A549 (cell line): ENCODE data around the gene PPP1R1A. TPM values are rescaled to one million over a fixed set of nuclear protein-coding genes. Genes with fewer than 3 reads are reported as not detected.

Experiments used
- ATAC-seq, 2 experiments: fragments of 200-7000 bp in 1 of 2; fragments of >200 bp in 1 of 2; cut with Nextera tagmentation in 1 of 2; cut with Tn5 transposase in 1 of 2; 3 replicates each; pipeline versions ENCODE4 v1.8.0 to v1.9.1; 2018 to 2020; ENCODE audit warnings: mild to moderate bottlenecking in 1 of 2, moderate library complexity in 1 of 2
- CTCF ChIA-PET: fragments of 300-600 bp; sonication (Branson Sonifier 250); formaldehyde crosslinking; extraction: SDS; loops from one replicate; lab custom pipeline; 2021; ENCODE audit warnings: antibody characterized with exemption, inconsistent platforms; lab: Yijun Ruan, JAX
- POLR2A ChIA-PET: fragments of 350-600 bp; formaldehyde crosslinking; extraction: SDS; loops from one replicate; lab custom pipeline; 2021; ENCODE audit warnings: antibody characterized with exemption, inconsistent platforms; lab: Yijun Ruan, JAX
- DNase-seq, 2 experiments: peaks; one replicate each; pipeline versions ENCODE4 v3.0.0 to v3.0.0-alpha.2; 2011 to 2016; ENCODE audit warnings: low read depth in 1 of 2, low spot score in 1 of 2
- FAIRE-seq: peaks from 2 replicates; lab custom pipeline; 2011; peaks lifted over from hg19 to GRCh38; lab: Jason Lieb, UNC
- H3K27ac ChIP-seq, 2 experiments: fragments of >200 bp; sonication (Bioruptor Twin); formaldehyde crosslinking; 3 replicates each; pipeline ENCODE4 v1.5.1; 2016 to 2017
- H3K4me1 ChIP-seq: fragments of >200 bp; sonication (Bioruptor Twin); formaldehyde crosslinking; 3 replicates; pipeline ENCODE4 v1.6.1; 2016
- H3K4me2 ChIP-seq: fragments of >200 bp; sonication (Bioruptor Twin); formaldehyde crosslinking; 3 replicates; pipeline ENCODE4 v1.6.1; 2016
- H3K4me3 ChIP-seq: fragments of >200 bp; sonication (Bioruptor Twin); formaldehyde crosslinking; 3 replicates; pipeline ENCODE4 v1.5.1; 2016
- H3K9me3 ChIP-seq: fragments of >200 bp; sonication (Bioruptor Twin); formaldehyde crosslinking; 3 replicates; pipeline ENCODE4 v1.6.1; 2016
- CBX8 ChIP-seq: fragments of 200-600 bp; sonication (generic); IDR thresholded peaks from 2 replicates; pipeline ENCODE4 v1.6.1; 2016
- CEBPB ChIP-seq, 2 experiments: fragments of >200 bp in 1 of 2; sonication (Bioruptor Twin) in 1 of 2; formaldehyde crosslinking in 1 of 2; IDR thresholded peaks; 2 replicates each; pipeline ENCODE4 v1.6.1; 2012 to 2016
- CHD2 ChIP-seq: fragments of 150-350 bp; IDR thresholded peaks from 2 replicates; pipeline ENCODE4 v1.6.1; 2014; ENCODE audit warnings: low read length; ENCODE audit not compliant: partially characterized antibody
- EHF ChIP-seq: fragments of 250-450 bp; sonication (Bioruptor Pico); IDR thresholded peaks from 2 replicates; pipeline ENCODE4 v1.5.0; 2020; ENCODE audit warnings: mild to moderate bottlenecking
- FOXS1 ChIP-seq: fragments of 250-450 bp; sonication (Bioruptor Pico); IDR thresholded peaks from 2 replicates; pipeline ENCODE4 v1.5.0; 2020; ENCODE audit warnings: mild to moderate bottlenecking, moderate library complexity
- HOXA7 ChIP-seq: fragments of 250-450 bp; sonication (Bioruptor Pico); IDR thresholded peaks from 2 replicates; pipeline ENCODE4 v1.5.0; 2020; ENCODE audit warnings: mild to moderate bottlenecking, moderate library complexity
- HOXB5 ChIP-seq: fragments of 250-450 bp; sonication (Bioruptor Pico); IDR thresholded peaks from 2 replicates; pipeline ENCODE4 v1.5.0; 2020; ENCODE audit warnings: mild to moderate bottlenecking, moderate library complexity
- NFE2L2 ChIP-seq: fragments of 150-350 bp; conservative IDR thresholded peaks from 2 replicates; pipeline ENCODE4 v1.6.1; 2014; ENCODE audit warnings: low read length
- NR3C1 ChIP-seq: fragments of >200 bp; sonication (Bioruptor Twin); formaldehyde crosslinking; IDR thresholded peaks from 3 replicates; pipeline ENCODE4 v1.6.1; 2017
- PBX3 ChIP-seq: IDR thresholded peaks from 2 replicates; pipeline ENCODE4 v1.6.1; 2012
- POLR2A ChIP-seq: IDR thresholded peaks from 2 replicates; pipeline ENCODE4 v1.6.1; 2012; ENCODE audit warnings: mild to moderate bottlenecking, low read length
- RARB ChIP-seq: fragments of 250-450 bp; sonication (Bioruptor Pico); IDR thresholded peaks from 2 replicates; pipeline ENCODE4 v1.8.0; 2021; ENCODE audit warnings: mild to moderate bottlenecking, moderate library complexity
- RCOR1 ChIP-seq: fragments of 150-350 bp; IDR thresholded peaks from 2 replicates; pipeline ENCODE4 v1.6.1; 2014; ENCODE audit warnings: antibody characterized with exemption, low read length, low read depth
- REST ChIP-seq: fragments of 200-600 bp; sonication (generic); IDR thresholded peaks from 2 replicates; pipeline ENCODE4 v1.6.1; 2016; ENCODE audit warnings: antibody characterized with exemption, mild to moderate bottlenecking, moderate library complexity
- RFX5 ChIP-seq: fragments of 450-650 bp; IDR thresholded peaks from 2 replicates; pipeline ENCODE4 v1.7.1; 2014; ENCODE audit warnings: antibody characterized with exemption, mild to moderate bottlenecking, moderate library complexity
- SMC3 ChIP-seq: fragments of >200 bp; sonication (Bioruptor Twin); formaldehyde crosslinking; IDR thresholded peaks from 3 replicates; pipeline ENCODE4 v1.6.1; 2018; ENCODE audit warnings: inconsistent platforms
- SREBF2 ChIP-seq: fragments of 450-650 bp; IDR thresholded peaks from 2 replicates; pipeline ENCODE4 v1.6.1; 2014; ENCODE audit warnings: mild to moderate bottlenecking, moderate library complexity
- TFCP2L1 ChIP-seq: fragments of 250-450 bp; sonication (Bioruptor Pico); IDR thresholded peaks from 2 replicates; pipeline ENCODE4 v1.5.0; 2021; ENCODE audit warnings: mild to moderate bottlenecking
- TP53 ChIP-seq: fragments of 250-450 bp; sonication (Bioruptor Pico); IDR thresholded peaks from 2 replicates; pipeline ENCODE4 v1.5.0; 2021; ENCODE audit warnings: mild to moderate bottlenecking, moderate library complexity
- WGBS: methylation state at CpG from one replicate; pipeline ENCODE4 v1.1.6; 2017; ENCODE audit errors: missing lambda C conversion rate; 5-methylcytosine and 5-hydroxymethylcytosine counted together
- polyA plus RNA-seq, 4 experiments: library from polyadenylated mRNA; depleted of rRNA in 3 of 4; stranded (reverse); fragments of >200 nt; fragmentation: RNase III in 1 of 4; extraction: RNeasy Plus Mini Kit Qiagen cat#74134 plus additional on column Dnase treatment in 1 of 4; gene quantifications; 2 replicates in 3 of 4; 3 replicates in 1 of 4; pipeline ENCODE4 v1.2.3, GENCODE V29; 2011 to 2017
- TF ChIP-seq, protein P1 (sequence below): fragments of >200 bp; sonication (Bioruptor Twin); formaldehyde crosslinking; IDR thresholded peaks from 3 replicates; pipeline ENCODE4 v1.5.1; 2016
- TF ChIP-seq, protein P2 (sequence below): fragments of >200 bp; sonication (Bioruptor Twin); formaldehyde crosslinking; IDR thresholded peaks from 3 replicates; pipeline ENCODE4 v1.6.1; 2016

Gene PPP1R1A
- polyA plus RNA-seq, 2 of the 4 experiments (the other 2 are of a cell fraction) = 0.09 TPM; not detected in 1

- TF ChIP-seq, protein P1, sequence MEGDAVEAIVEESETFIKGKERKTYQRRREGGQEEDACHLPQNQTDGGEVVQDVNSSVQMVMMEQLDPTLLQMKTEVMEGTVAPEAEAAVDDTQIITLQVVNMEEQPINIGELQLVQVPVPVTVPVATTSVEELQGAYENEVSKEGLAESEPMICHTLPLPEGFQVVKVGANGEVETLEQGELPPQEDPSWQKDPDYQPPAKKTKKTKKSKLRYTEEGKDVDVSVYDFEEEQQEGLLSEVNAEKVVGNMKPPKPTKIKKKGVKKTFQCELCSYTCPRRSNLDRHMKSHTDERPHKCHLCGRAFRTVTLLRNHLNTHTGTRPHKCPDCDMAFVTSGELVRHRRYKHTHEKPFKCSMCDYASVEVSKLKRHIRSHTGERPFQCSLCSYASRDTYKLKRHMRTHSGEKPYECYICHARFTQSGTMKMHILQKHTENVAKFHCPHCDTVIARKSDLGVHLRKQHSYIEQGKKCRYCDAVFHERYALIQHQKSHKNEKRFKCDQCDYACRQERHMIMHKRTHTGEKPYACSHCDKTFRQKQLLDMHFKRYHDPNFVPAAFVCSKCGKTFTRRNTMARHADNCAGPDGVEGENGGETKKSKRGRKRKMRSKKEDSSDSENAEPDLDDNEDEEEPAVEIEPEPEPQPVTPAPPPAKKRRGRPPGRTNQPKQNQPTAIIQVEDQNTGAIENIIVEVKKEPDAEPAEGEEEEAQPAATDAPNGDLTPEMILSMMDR = no peak
- TF ChIP-seq RCOR1 (no peak), PBX3 (no peak), EHF (CRISPR knock-in tag) (no peak), TFCP2L1 (CRISPR knock-in tag) (no peak)
These were observed 43.7 kb upstream of the PPP1R1A start (continued) for GRCh38 chr12:54631988-54632728.

DNA sequence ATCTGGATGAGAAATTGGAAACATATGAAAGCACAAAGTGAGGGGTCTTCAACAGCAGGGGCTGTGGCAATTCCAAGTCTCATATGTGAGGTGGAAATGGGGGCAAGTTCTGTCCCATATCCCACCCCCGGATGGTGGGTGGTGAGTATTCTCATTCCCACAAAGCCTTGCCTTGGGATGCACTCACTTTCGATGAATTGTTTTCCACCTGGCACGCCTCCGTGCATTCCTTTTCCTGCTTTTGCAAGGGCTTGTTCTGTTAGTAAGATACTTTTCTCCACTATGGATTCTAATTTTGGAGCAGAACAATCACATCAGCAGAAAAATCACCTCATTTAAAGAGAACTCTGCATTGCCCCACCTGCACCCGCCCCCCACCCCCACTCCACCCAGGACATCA, 43.1 kb upstream of the PPP1R1A start:
- Histone ChIP-seq H3K4me2 (no peak overlapping the region), H3K4me3 (no peak overlapping the region), H3K9me3 (peaks cover 8% of the 10 kb centered on the region), H3K27ac (no peak overlapping the region)
- ATAC-seq = no peak
- CTCF ChIA-PET = interaction anchor here (0.8 kb wide), 1 partner anchor 84 kb away, joined by 3 read pairs; no protein-coding TSS in a partner anchor
- no peak for DNase-seq
- FAIRE-seq = no peak
- TF ChIP-seq EHF (CRISPR knock-in tag) (no peak), HOXA7 (no peak), NFE2L2 (no peak), RARB (CRISPR knock-in tag) (no peak), PBX3 (no peak), REST (no peak), CEBPB (IDR thresholded peaks at IDR 0.05) (no peak), NR3C1 (no peak), TP53 (CRISPR knock-in tag) (no peak), FOXS1 (CRISPR knock-in tag) (no peak), TFCP2L1 (CRISPR knock-in tag) (no peak), POLR2A (no peak), SREBF2 (no peak), HOXB5 (CRISPR knock-in tag) (no peak)
- TF ChIP-seq, all 56 proteins: peak for 0
- WGBS = 48% methylated on average over 5 of the region's 5 CpGs
- no peaks in the 10 kb centered on the region for H3K4me1 ChIP-seq
- POLR2A ChIA-PET = no interaction called here

DNA sequence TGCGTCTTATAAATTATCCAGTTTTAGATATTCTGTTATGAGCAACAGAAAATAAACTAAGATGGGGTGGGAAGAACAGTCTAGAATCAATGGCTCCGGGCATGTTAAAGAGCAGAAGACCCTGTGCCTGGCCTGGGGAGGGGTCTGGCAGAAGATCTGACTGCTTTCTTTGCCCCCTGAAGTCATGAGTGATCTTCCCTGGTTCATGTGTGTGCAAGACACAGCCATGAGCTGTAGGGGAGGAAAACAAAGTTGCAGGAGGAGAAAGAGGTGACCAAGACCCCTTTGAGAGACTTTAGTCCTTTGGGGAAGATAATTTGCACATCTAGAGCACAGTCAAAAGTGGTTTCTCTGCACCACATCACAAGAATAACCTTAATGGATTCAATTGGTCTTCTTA, 41.5 kb upstream of the PPP1R1A start:
- 21% methylated on average over 2 of the region's 2 CpGs for WGBS
- FAIRE-seq = no peak
- ATAC-seq = no peak
- H3K4me2 ChIP-seq = no peak overlapping the region
- H3K4me1 ChIP-seq = no peaks in the 10 kb centered on the region
- POLR2A ChIA-PET = no interaction called here
- CTCF ChIA-PET = interaction anchor here (0.7 to 0.9 kb wide), 3 partner anchors 11 to 654 kb away, joined by 3 read pairs; no protein-coding TSS in a partner anchor
- H3K9me3 ChIP-seq = peaks cover 8% of the 10 kb centered on the region
- no peak for DNase-seq
- no peak overlapping the region for H3K4me3 ChIP-seq
- H3K27ac ChIP-seq = no peak overlapping the region
- TF ChIP-seq SMC3 (no peak), RARB (CRISPR knock-in tag) (no peak), CHD2 (no peak), RFX5 (no peak), CBX8 (no peak)
- TF ChIP-seq, protein P2, sequence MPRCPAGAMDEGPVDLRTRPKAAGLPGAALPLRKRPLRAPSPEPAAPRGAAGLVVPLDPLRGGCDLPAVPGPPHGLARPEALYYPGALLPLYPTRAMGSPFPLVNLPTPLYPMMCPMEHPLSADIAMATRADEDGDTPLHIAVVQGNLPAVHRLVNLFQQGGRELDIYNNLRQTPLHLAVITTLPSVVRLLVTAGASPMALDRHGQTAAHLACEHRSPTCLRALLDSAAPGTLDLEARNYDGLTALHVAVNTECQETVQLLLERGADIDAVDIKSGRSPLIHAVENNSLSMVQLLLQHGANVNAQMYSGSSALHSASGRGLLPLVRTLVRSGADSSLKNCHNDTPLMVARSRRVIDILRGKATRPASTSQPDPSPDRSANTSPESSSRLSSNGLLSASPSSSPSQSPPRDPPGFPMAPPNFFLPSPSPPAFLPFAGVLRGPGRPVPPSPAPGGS = no peak
- TF ChIP-seq, all 56 proteins: peak for 0
